ENCODE results near the gene OVOL2. TPM values are rescaled to one million over a fixed set of nuclear protein-coding genes. Genes with fewer than 3 reads are reported as not detected.

Gene OVOL2
- total RNA-seq, 3 donors from 2014 or later, result 21.0 to 34.1 TPM; not detected in 1

- no peak for TF ChIP-seq POLR2A (IDR thresholded peaks at IDR 0.05)
- TF ChIP-seq CTCF (IDR thresholded peaks at IDR 0.05), result no peak
- TF ChIP-seq POLR2AphosphoS5 (IDR thresholded peaks at IDR 0.05), result no peak
- intact Hi-C loops (cut with DNase I; ENCODE audit: low total_unique reads), result no loop called here
- no peak for DNase-seq (ENCODE audit: low spot score in 2 of 2)
- no peaks in the 10 kb centered on the region for H3K36me3 ChIP-seq
- H3K4me1 ChIP-seq, result no peaks in the 10 kb centered on the region
- H3K4me3 ChIP-seq, result no peak overlapping the region
- no peak overlapping the region for H3K27ac ChIP-seq
- H3K27me3 ChIP-seq, result no peaks in the 10 kb centered on the region
- H3K9me3 ChIP-seq, result no peaks in the 10 kb centered on the region
Observed at GRCh38 chr20:18048176-18048575, 9.5 kb downstream of the OVOL2 start.

- Histone ChIP-seq H3K4me3 (no peak overlapping the region), H3K9me3 (no peaks in the 10 kb centered on the region), H3K4me1 (no peaks in the 10 kb centered on the region), H3K27me3 (no peaks in the 10 kb centered on the region), H3K27ac (no peak overlapping the region), H3K36me3 (no peaks in the 10 kb centered on the region)
- intact Hi-C loops (cut with DNase I; ENCODE audit: low total_unique reads), result no loop called here
- DNase-seq (ENCODE audit: low spot score in 2 of 2), result no peak
- no peak for TF ChIP-seq CTCF (IDR thresholded peaks at IDR 0.05)
Observed at GRCh38 chr20:18046535-18046934, 11.2 kb downstream of the OVOL2 start.

GRCh38 chr20:18042229-18042628 lies 15.5 kb downstream of the OVOL2 start:
- intact Hi-C loops (cut with DNase I; ENCODE audit: low total_unique reads), result no loop called here
- Histone ChIP-seq H3K27ac (no peak overlapping the region), H3K27me3 (no peaks in the 10 kb centered on the region), H3K4me3 (no peak overlapping the region), H3K36me3 (no peaks in the 10 kb centered on the region), H3K9me3 (no peaks in the 10 kb centered on the region), H3K4me1 (no peaks in the 10 kb centered on the region)
- DNase-seq (ENCODE audit: low spot score in 2 of 2), result no peak
- TF ChIP-seq CTCF (IDR thresholded peaks at IDR 0.05) (no peak), POLR2AphosphoS5 (IDR thresholded peaks at IDR 0.05) (no peak), POLR2A (IDR thresholded peaks at IDR 0.05) (no peak)

DNA sequence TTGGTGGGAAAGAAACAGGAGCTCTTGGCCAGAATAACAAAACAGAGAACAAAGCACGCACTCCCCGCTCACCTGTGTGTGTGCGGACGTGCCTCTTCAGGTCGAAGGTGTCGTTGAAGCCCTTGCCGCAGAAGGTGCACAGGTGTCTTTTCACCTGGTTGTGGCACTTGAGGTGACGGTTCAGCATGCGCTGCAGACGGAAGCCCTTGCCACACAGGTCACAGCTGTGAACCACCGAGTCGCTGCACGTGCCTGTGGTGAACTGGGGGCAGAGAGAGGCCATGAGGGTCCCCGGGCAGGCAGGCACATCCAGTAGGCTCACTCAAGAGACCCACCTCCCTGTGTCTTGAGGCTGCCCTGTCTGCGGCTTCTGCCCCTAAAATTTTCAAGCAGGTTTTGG lies 16.3 kb downstream of the OVOL2 start:
- DNase-seq (ENCODE audit: low spot score in 2 of 2), result no peak
- Histone ChIP-seq H3K4me3 (no peak overlapping the region), H3K36me3 (no peaks in the 10 kb centered on the region), H3K9me3 (no peaks in the 10 kb centered on the region), H3K27me3 (no peaks in the 10 kb centered on the region), H3K4me1 (no peaks in the 10 kb centered on the region), H3K27ac (no peak overlapping the region)
- TF ChIP-seq POLR2AphosphoS5 (IDR thresholded peaks at IDR 0.05) (no peak), POLR2A (IDR thresholded peaks at IDR 0.05) (no peak), CTCF (IDR thresholded peaks at IDR 0.05) (no peak)
- intact Hi-C loops (cut with DNase I; ENCODE audit: low total_unique reads), result no loop called here

- no peak for TF ChIP-seq POLR2A (IDR thresholded peaks at IDR 0.05)
- TF ChIP-seq POLR2AphosphoS5 (IDR thresholded peaks at IDR 0.05), result no peak
- TF ChIP-seq CTCF (IDR thresholded peaks at IDR 0.05), result no peak
- intact Hi-C loops (cut with DNase I; ENCODE audit: low total_unique reads), result loop anchor here (1.0 kb wide), 1 partner anchor 14 kb away; no protein-coding TSS in a partner anchor
- DNase-seq (ENCODE audit: low spot score in 2 of 2), result no peak
Observed at GRCh38 chr20:18039063-18039462, 18.7 kb downstream of the OVOL2 start.

More at GRCh38 chr20:18039063-18039462, 18.7 kb downstream of the OVOL2 start:
- Histone ChIP-seq H3K4me3 (no peak overlapping the region), H3K27me3 (no peaks in the 10 kb centered on the region), H3K36me3 (no peaks in the 10 kb centered on the region), H3K9me3 (no peaks in the 10 kb centered on the region), H3K27ac (no peak overlapping the region), H3K4me1 (no peaks in the 10 kb centered on the region)
